ENCODE results near the gene PLXNB3. TPM values are rescaled to one million over a fixed set of nuclear protein-coding genes. Genes with fewer than 3 reads are reported as not detected.

Gene PLXNB3
- total and polyA plus RNA-seq, 8 donors = 4.0 to 28.6 (median 6.2) TPM

GRCh38 chrX:153800746-153801145 is 36.7 kb downstream of the PLXNB3 start:
- FAIRE-seq (no peak), DNase-seq (no peak), ATAC-seq (peak in 1 of 4 donors; percentile 5)
- WGBS, 2 donors = 83% methylated on average over 7 of the region's 7 CpGs
- intact Hi-C loops (cut with DNase I) = no loop called here
- TF ChIP-seq CTCF (IDR thresholded peaks at IDR 0.05) = no peak
- Histone ChIP-seq H3K4me3 (no peak overlapping the region), H3K9me3 (no peaks in the 10 kb centered on the region), H3K27me3 (no peaks in the 10 kb centered on the region), H3K36me3 (no peaks in the 10 kb centered on the region), H3K27ac (no peak overlapping the region), H3K4me1 (no peaks in the 10 kb centered on the region)

- no peak for TF ChIP-seq CTCF (IDR thresholded peaks at IDR 0.05)
- no peaks in the 10 kb centered on the region for H3K27me3 ChIP-seq
- no peak overlapping the region for H3K4me3 ChIP-seq
- no peaks in the 10 kb centered on the region for H3K36me3 ChIP-seq
- intact Hi-C loops (cut with DNase I) = no loop called here
- no peak overlapping the region for H3K27ac ChIP-seq
- DNase-seq (no peak), ATAC-seq (no peak), FAIRE-seq (no peak)
- H3K9me3 ChIP-seq = no peaks in the 10 kb centered on the region
- 77 to 78% methylated on average over 8 of the region's 8 CpGs for WGBS, 2 donors
- H3K4me1 ChIP-seq = no peaks in the 10 kb centered on the region
Measured at GRCh38 chrX:153801669-153802068, 37.6 kb downstream of the PLXNB3 start.

GRCh38 chrX:153802513-153803045 is 38.5 kb downstream of the PLXNB3 start:
- no peak for TF ChIP-seq CTCF (IDR thresholded peaks at IDR 0.05)
- WGBS, 2 donors = 75 to 85% methylated on average over 14 of the region's 14 CpGs

GRCh38 chrX:153803211-153804099 is 39.4 kb downstream of the PLXNB3 start:
- WGBS, 2 donors = 94 to 95% methylated on average over 86 to 87 of the region's 87 CpGs
- intact Hi-C loops (cut with DNase I) = no loop called here
- no peaks in the 10 kb centered on the region for H3K9me3 ChIP-seq
- H3K4me1 ChIP-seq = no peaks in the 10 kb centered on the region
- DNase-seq = peak in 1 of 6 donors; percentile 47
- H3K27ac ChIP-seq = no peak overlapping the region
- no peak overlapping the region for H3K4me3 ChIP-seq
- H3K36me3 ChIP-seq = no peaks in the 10 kb centered on the region
- TF ChIP-seq CTCF (IDR thresholded peaks at IDR 0.05) = no peak
- no peak for ATAC-seq
- FAIRE-seq = no peak
- no peaks in the 10 kb centered on the region for H3K27me3 ChIP-seq

More at GRCh38 chrX:153802513-153803045, 38.5 kb downstream of the PLXNB3 start:
- H3K4me1 ChIP-seq = no peaks in the 10 kb centered on the region
- DNase-seq (peak in 1 of 6 donors; percentile 23), ATAC-seq (no peak), FAIRE-seq (no peak)
- H3K9me3 ChIP-seq = no peaks in the 10 kb centered on the region
- H3K27me3 ChIP-seq = no peaks in the 10 kb centered on the region
- H3K36me3 ChIP-seq = no peaks in the 10 kb centered on the region
- H3K27ac ChIP-seq = no peak overlapping the region
- no peak overlapping the region for H3K4me3 ChIP-seq
- intact Hi-C loops (cut with DNase I) = no loop called here
